ENCODE measurements around the gene SEPTIN3. TPM values are rescaled to one million over a fixed set of nuclear protein-coding genes. Genes with fewer than 3 reads are reported as not detected.
A peak's percentile ranks its signal among the peaks of the same experiment; 100 is the strongest.

SEPTIN3 gene
- total RNA-seq, 4 donors from 2014 or later, result 0.22 to 0.75 (median 0.40) TPM

GRCh38 chr22:41957941-41958556 lies 11.2 kb upstream of the SEPTIN3 start:
- Histone ChIP-seq H3K9me3 (no peaks in the 10 kb centered on the region), H3K27me3 (no peaks in the 10 kb centered on the region), H3K4me1 (peaks cover 3 to 19% of the 10 kb centered on the region in 2 donors), H3K27ac (no peak overlapping the region), H3K4me3 (replicated peaks in 1 of 3) (no peak overlapping the region), H3K36me3 (no peaks in the 10 kb centered on the region)
- 76 to 78% methylated on average over 8 to 10 of the region's 23 CpGs for WGBS, 2 donors
- TF ChIP-seq CTCF (IDR thresholded peaks at IDR 0.05) (peak in 1 of 6 experiments; percentile 13), POLR2A (IDR thresholded peaks at IDR 0.05) (no peak)
- no peak for DNase-seq
- intact Hi-C loops (cut with DNase I), result loop anchor here (10.0 kb wide), 1 partner anchor 117 kb away; the partner anchor contains the start of genes NAGA, PHETA2 and SMDT1

- WGBS, 2 donors, result 55 to 57% methylated on average over 9 of the region's 9 CpGs
- peak; percentile 73 to 79 for DNase-seq
- H3K27me3 ChIP-seq, result no peaks in the 10 kb centered on the region
- H3K36me3 ChIP-seq, result no peaks in the 10 kb centered on the region
- peaks cover 14 to 23% of the 10 kb centered on the region in 2 donors for H3K4me1 ChIP-seq
- H3K4me3 ChIP-seq (replicated peaks in 1 of 3), result no peak overlapping the region
- peak overlapping the region; percentile 8 to 36 (median 19) for H3K27ac ChIP-seq
- no peaks in the 10 kb centered on the region for H3K9me3 ChIP-seq
- intact Hi-C loops (cut with DNase I), result no loop called here
- no peak for TF ChIP-seq POLR2A (IDR thresholded peaks at IDR 0.05)
- TF ChIP-seq CTCF (IDR thresholded peaks at IDR 0.05), result peak in 1 of 6 experiments; percentile 15
These were observed 5.7 kb upstream of the SEPTIN3 start for GRCh38 chr22:41963453-41964111.

- Histone ChIP-seq H3K27ac (peak overlapping the region; percentile 19 to 36 (median 33)), H3K9me3 (no peaks in the 10 kb centered on the region), H3K4me1 (peaks cover 14 to 23% of the 10 kb centered on the region in 2 donors), H3K27me3 (no peaks in the 10 kb centered on the region), H3K36me3 (no peaks in the 10 kb centered on the region), H3K4me3 (replicated peaks in 1 of 3) (no peak overlapping the region)
- intact Hi-C loops (cut with DNase I), result no loop called here
- no peak for DNase-seq
- TF ChIP-seq CTCF (IDR thresholded peaks at IDR 0.05), result no peak
- TF ChIP-seq POLR2A (IDR thresholded peaks at IDR 0.05), result no peak
- 28 to 29% methylated on average over 5 of the region's 5 CpGs for WGBS, 2 donors
These were observed 5.1 kb upstream of the SEPTIN3 start for GRCh38 chr22:41964112-41964491.

GRCh38 chr22:41966225-41966606 lies 3.0 kb upstream of the SEPTIN3 start:
- H3K9me3 ChIP-seq, result no peaks in the 10 kb centered on the region
- no peak overlapping the region for H3K27ac ChIP-seq
- H3K4me3 ChIP-seq (replicated peaks in 1 of 3), result no peak overlapping the region
- TF ChIP-seq CTCF (IDR thresholded peaks at IDR 0.05) (no peak), POLR2A (IDR thresholded peaks at IDR 0.05) (no peak)
- H3K27me3 ChIP-seq, result no peaks in the 10 kb centered on the region
- H3K4me1 ChIP-seq, result peaks cover 11% of the 10 kb centered on the region in 2 donors
- no peak for DNase-seq
- no peaks in the 10 kb centered on the region for H3K36me3 ChIP-seq
- intact Hi-C loops (cut with DNase I), result no loop called here
- 89 to 93% methylated on average over 2 of the region's 2 CpGs for WGBS, 2 donors

- peak in 1 of 2 donors; percentile 14 for DNase-seq
- WGBS, 2 donors, result 58 to 61% methylated on average over 6 to 8 of the region's 8 CpGs
- Histone ChIP-seq H3K4me3 (replicated peaks in 1 of 3) (no peak overlapping the region), H3K27ac (no peak overlapping the region), H3K36me3 (no peaks in the 10 kb centered on the region), H3K4me1 (peaks cover 11% of the 10 kb centered on the region in 2 donors), H3K9me3 (no peaks in the 10 kb centered on the region), H3K27me3 (no peaks in the 10 kb centered on the region)
- intact Hi-C loops (cut with DNase I), result no loop called here
- TF ChIP-seq CTCF (IDR thresholded peaks at IDR 0.05) (peak in 3 of 6 experiments; percentile 25 to 30 (median 29)), POLR2A (IDR thresholded peaks at IDR 0.05) (no peak)
These were observed 2.5 kb upstream of the SEPTIN3 start for GRCh38 chr22:41966607-41967240.
